Panc1 (cell line): ENCODE results near the gene CCL2. TPM values are rescaled to one million over a fixed set of nuclear protein-coding genes. Genes with fewer than 3 reads are reported as not detected.

Source experiments
- ATAC-seq: fragments of 200-7000 bp; cut with Tn5 transposase; 2 replicates; pipeline ENCODE4 v1.9.1; 2020; ENCODE audit warnings: mild to moderate bottlenecking, moderate library complexity
- BruUV-seq: library from RNA; stranded (reverse); fragments of 400-500 nt; replicated peaks from 2 replicates; lab custom pipeline; 2021; lab: Mats Ljungman, UMichigan
- CTCF ChIA-PET: fragments of 300-600 bp; sonication (Branson Sonifier 250); formaldehyde crosslinking; loops from one replicate; lab custom pipeline; 2022; ENCODE audit warnings: antibody characterized with exemption; lab: Charles Lee
- POLR2A ChIA-PET: fragments of 300-600 bp; sonication (Branson Sonifier 250); formaldehyde crosslinking; loops from one replicate; lab custom pipeline; 2022; ENCODE audit warnings: antibody characterized with exemption; lab: Charles Lee
- DNase-seq: peaks from one replicate; pipeline ENCODE4 v3.0.0-alpha.2; 2010; ENCODE audit warnings: low read depth, low spot score
- H3K27ac ChIP-seq: 2 replicates; pipeline ENCODE4 v1.5.1; 2011; ENCODE audit warnings: mild to moderate bottlenecking, low read length, inconsistent platforms
- H3K27me3 ChIP-seq: fragments of 200-500 bp; sonication (Bioruptor generic); 2 replicates; pipeline ENCODE4 v1.6.0; 2014; ENCODE audit warnings: low read length, inconsistent platforms; ENCODE audit not compliant: control insufficient read depth, insufficient read depth
- H3K36me3 ChIP-seq: fragments of 200-500 bp; sonication (Bioruptor generic); 2 replicates; pipeline ENCODE4 v1.5.1; 2014; ENCODE audit warnings: inconsistent platforms, mild to moderate bottlenecking, low read length, moderate library complexity; ENCODE audit not compliant: control insufficient read depth, insufficient read depth
- H3K4me1 ChIP-seq: 2 replicates; pipeline ENCODE4 v1.5.1; 2011; ENCODE audit warnings: inconsistent platforms, mild to moderate bottlenecking, low read length, moderate library complexity; ENCODE audit not compliant: control insufficient read depth, insufficient read depth
- H3K4me3 ChIP-seq, 2 experiments: 2 replicates each; pipeline ENCODE4 v1.5.1; 2011 to 2012; ENCODE audit warnings: low read depth in 2 of 2, low read length in 2 of 2, mild to moderate bottlenecking in 2 of 2, inconsistent platforms in 1 of 2, moderate library complexity in 1 of 2
- H3K9me3 ChIP-seq: fragments of 200-500 bp; sonication (Bioruptor generic); 2 replicates; pipeline ENCODE4 v1.5.1; 2014; ENCODE audit warnings: low read depth, mild to moderate bottlenecking, inconsistent platforms, low read length, moderate library complexity; ENCODE audit not compliant: control insufficient read depth, insufficient read depth
- POLR2AphosphoS5 ChIP-seq: IDR thresholded peaks from 2 replicates; pipeline ENCODE4 v1.6.1; 2012; ENCODE audit warnings: mild to moderate bottlenecking, low read depth, low read length, moderate library complexity
- REST ChIP-seq, 2 experiments: IDR thresholded peaks; 2 replicates each; pipeline ENCODE4 v1.6.1; 2011 to 2012; ENCODE audit warnings: low read depth in 2 of 2, control low read depth in 1 of 2, low read length in 1 of 2, mild to moderate bottlenecking in 1 of 2, moderate library complexity in 1 of 2; ENCODE audit not compliant: insufficient read depth in 1 of 2
- SIN3A ChIP-seq: IDR thresholded peaks from 2 replicates; pipeline ENCODE4 v1.6.1; 2012; ENCODE audit warnings: low read depth, mild to moderate bottlenecking, low read length, moderate library complexity, borderline replicate concordance; ENCODE audit not compliant: insufficient read depth
- TCF7L2 ChIP-seq: IDR thresholded peaks from 2 replicates; pipeline ENCODE4 v1.6.1; 2011; ENCODE audit warnings: mild to moderate bottlenecking, low read depth, low read length, inconsistent platforms
- in situ Hi-C: cut with HindIII; loops from 2 replicates; pipeline ENCODE4 v1.10.0; 2016; ENCODE audit warnings: low sequenced_read_pairs, low pct_unique_long_range_greater_than_20kb
- intact Hi-C: fragments of 100-400 bp; cut with micrococcal nuclease; formaldehyde crosslinking; loops from one replicate; pipeline ENCODE4 v1.10.0; 2022; ENCODE audit not compliant: unreplicated experiment
- total RNA-seq: library from RNA; stranded (reverse); gene quantifications from one replicate; pipeline ENCODE4 v1.2.1, GENCODE V29; 2021; ENCODE audit not compliant: unreplicated experiment
- TF ChIP-seq, protein P1 (sequence below): fragments of 450-650 bp; IDR thresholded peaks from 2 replicates; pipeline ENCODE4 v1.5.1; 2017; ENCODE audit warnings: mild to moderate bottlenecking

The CCL2 gene
- total RNA-seq, 1 experiment from 2014 or later: 513 TPM

GRCh38 chr17:34251186-34251585, 3.9 kb upstream of the CCL2 start:
- CTCF ChIA-PET: no interaction called here
- intact Hi-C loops: loop anchor here (5.0 kb wide), 1 partner anchor 49 kb away; no protein-coding TSS in a partner anchor
- DNase-seq (no peak), ATAC-seq (no peak)
- TF ChIP-seq REST (IDR thresholded peaks at IDR 0.05; ENCODE audit: insufficient read depth in 1 of 2, low read depth in 2 of 2, low read length in 1 of 2) (no peak), SIN3A (no peak), TCF7L2 (no peak), POLR2AphosphoS5 (no peak)
- TF ChIP-seq, protein P1, sequence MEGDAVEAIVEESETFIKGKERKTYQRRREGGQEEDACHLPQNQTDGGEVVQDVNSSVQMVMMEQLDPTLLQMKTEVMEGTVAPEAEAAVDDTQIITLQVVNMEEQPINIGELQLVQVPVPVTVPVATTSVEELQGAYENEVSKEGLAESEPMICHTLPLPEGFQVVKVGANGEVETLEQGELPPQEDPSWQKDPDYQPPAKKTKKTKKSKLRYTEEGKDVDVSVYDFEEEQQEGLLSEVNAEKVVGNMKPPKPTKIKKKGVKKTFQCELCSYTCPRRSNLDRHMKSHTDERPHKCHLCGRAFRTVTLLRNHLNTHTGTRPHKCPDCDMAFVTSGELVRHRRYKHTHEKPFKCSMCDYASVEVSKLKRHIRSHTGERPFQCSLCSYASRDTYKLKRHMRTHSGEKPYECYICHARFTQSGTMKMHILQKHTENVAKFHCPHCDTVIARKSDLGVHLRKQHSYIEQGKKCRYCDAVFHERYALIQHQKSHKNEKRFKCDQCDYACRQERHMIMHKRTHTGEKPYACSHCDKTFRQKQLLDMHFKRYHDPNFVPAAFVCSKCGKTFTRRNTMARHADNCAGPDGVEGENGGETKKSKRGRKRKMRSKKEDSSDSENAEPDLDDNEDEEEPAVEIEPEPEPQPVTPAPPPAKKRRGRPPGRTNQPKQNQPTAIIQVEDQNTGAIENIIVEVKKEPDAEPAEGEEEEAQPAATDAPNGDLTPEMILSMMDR: no peak
- peaks cover 75% of the 10 kb centered on the region for H3K4me1 ChIP-seq
- H3K4me3 ChIP-seq: no peak overlapping the region
- H3K27ac ChIP-seq: peak overlapping the region; percentile 98
- H3K9me3 ChIP-seq: no peaks in the 10 kb centered on the region
- no peaks in the 10 kb centered on the region for H3K36me3 ChIP-seq
- in situ Hi-C loops: no loop called here
- no TSS peak for BruUV-seq
- no peaks in the 10 kb centered on the region for H3K27me3 ChIP-seq
- POLR2A ChIA-PET: no interaction called here

DNA sequence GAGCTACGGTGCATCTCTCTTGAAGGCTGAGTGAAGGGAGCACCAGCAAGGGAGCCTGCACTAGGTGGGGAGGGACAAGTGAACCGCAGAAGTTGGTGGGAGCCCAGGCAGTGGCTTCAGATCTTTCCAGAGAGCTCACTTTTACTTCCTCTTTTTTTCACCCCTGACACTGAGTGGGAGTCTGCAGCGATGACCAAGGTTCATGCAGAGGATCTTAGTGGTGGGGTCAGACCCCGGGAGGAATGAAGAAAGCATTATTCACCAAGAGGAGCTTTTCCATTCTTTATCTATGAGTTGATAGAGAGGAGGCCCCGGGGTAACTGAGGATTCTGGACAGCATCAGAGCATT, 3.0 kb upstream of the CCL2 start:
- H3K27me3 ChIP-seq: no peaks in the 10 kb centered on the region
- POLR2A ChIA-PET: no interaction called here
- H3K4me3 ChIP-seq: no peak overlapping the region
- H3K36me3 ChIP-seq: no peaks in the 10 kb centered on the region
- intact Hi-C loops: loop anchor here (5.0 kb wide), 1 partner anchor 50 kb away; no protein-coding TSS in a partner anchor
- in situ Hi-C loops: no loop called here
- peaks cover 79% of the 10 kb centered on the region for H3K4me1 ChIP-seq
- peak overlapping the region; percentile 98 for H3K27ac ChIP-seq
- TF ChIP-seq REST (IDR thresholded peaks at IDR 0.05; ENCODE audit: insufficient read depth in 1 of 2, low read depth in 2 of 2, low read length in 1 of 2): no peak
- TF ChIP-seq, protein P1: no peak
- no peak for TF ChIP-seq SIN3A
- TF ChIP-seq POLR2AphosphoS5: no peak
- no peak for TF ChIP-seq TCF7L2
- ATAC-seq: peak; percentile 26
- CTCF ChIA-PET: interaction anchor here (1.1 to 2.5 kb wide), 2 partner anchors 52 to 109 kb away, joined by 5 to 12 read pairs; no protein-coding TSS in a partner anchor
- no TSS peak for BruUV-seq
- no peaks in the 10 kb centered on the region for H3K9me3 ChIP-seq
- DNase-seq: no peak
